GM20431 (cell line): ENCODE data around the gene PAH.

ENCODE experiments used
- in situ Hi-C: fragments of 300-500 bp; cut with MseI, MboI; formaldehyde crosslinking; loops from one replicate; pipeline ENCODE4 v1.15.0; 2020; ENCODE audit warnings: low sequenced_read_pairs; ENCODE audit not compliant: unreplicated experiment

PAH gene

GRCh38 chr12:102917026-102917787, at the start of gene PAH:
PAH (minus strand) TSS chr12:102917244; CDS start chr12:102917130, 114 bp downstream.
- in situ Hi-C loops = no loop called here

DNA sequence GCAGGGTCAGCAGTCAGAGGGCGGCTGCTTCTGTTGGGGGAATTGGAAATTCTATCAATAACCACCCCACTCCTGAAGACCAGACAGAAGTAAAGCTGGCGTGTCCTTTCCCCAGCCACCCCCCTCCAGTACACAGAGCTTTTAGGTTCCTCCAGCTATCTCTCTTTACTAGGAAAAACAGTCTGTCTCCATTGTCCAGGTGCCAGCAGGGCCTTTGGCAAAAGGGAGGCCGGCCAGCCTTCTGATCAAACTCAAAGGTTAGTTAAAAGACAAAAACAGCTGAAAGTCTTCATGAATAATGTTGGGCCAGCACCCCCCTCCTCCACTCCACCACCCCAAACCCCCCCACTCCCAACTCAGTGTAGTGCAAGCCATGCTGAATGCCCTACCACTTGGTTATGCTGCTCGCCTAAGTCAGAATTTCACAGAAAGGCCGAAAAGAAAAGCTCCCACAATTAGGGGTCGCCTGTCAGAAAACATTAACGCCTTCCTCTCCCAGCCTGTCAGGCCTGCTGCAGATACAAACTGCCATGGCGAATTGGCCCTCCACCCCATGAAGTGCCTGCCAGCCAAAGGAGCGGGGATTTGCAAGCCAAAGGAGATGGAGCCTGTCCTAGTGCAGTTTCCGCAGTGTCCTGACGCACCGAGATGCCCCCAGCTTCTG, 49.3 kb upstream of the PAH start:
- in situ Hi-C loops = no loop called here

- in situ Hi-C loops = no loop called here
Measured at GRCh38 chr12:102965281-102966155, 48.5 kb upstream of the PAH start.

GRCh38 chr12:102964872-102965271, 47.8 kb upstream of the PAH start:
- in situ Hi-C loops = no loop called here

DNA sequence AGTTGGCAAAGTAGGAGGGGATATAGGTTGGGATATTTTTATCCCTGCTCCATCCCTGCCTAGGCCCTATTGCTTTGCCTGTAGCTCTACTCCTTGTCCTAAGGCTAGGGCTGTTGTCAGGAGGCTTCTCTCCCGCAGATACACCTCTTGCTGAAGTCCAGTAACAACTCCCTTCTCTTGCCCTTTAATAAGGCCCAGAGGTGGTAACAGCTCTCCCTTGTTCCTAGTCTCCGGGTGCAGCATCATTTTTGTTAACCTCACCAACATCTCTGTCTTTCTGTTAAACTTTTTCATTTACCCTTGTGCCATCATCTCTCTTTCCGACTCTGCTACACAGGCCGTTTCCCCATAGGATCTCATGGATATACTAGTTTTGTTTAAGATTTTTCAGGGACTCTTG, 46.8 kb upstream of the PAH start:
- in situ Hi-C loops = no loop called here

- in situ Hi-C loops = no loop called here
Measured at GRCh38 chr12:102962986-102963385, 45.9 kb upstream of the PAH start.

DNA sequence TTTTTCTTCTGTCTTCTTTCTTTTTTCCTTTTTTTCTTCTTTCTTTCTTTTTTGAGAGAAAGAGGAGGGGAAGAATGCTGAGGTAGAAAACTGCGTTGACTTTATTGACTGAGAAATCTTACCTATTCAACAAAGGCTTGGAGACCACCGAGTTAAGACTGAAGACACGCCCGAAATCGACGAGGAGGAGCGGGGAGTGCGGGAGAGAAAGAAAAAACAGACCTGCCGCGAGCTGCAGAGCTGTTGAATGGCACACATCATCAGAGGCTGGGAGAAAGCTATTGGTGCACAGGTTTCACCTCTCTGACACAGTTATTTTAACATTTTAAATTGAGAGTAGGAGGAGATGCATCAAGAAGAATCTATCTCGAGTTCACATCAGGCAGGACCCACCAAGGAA, 45.5 kb upstream of the PAH start:
- in situ Hi-C loops = no loop called here

DNA sequence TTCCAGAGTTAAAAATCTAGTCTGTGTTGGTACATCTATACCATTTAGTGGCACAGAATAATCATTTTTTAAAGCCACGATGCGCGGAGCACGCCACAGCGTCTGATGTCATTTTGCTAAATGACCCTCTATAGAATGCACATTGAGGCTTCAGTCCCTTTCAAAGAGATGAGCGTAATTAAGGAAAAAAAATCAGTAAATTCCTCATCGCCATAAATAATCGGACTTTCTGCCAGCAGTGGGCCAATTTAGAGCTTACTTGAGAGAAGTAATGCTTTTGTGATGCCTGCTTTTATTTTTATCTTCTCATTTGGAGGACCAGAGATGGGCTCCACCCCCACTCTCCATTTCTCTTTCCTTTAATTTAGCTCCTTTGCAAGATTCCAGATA, 44.4 kb upstream of the PAH start:
- in situ Hi-C loops = no loop called here

GRCh38 chr12:102960766-102961465, 43.9 kb upstream of the PAH start:
- in situ Hi-C loops = no loop called here

DNA sequence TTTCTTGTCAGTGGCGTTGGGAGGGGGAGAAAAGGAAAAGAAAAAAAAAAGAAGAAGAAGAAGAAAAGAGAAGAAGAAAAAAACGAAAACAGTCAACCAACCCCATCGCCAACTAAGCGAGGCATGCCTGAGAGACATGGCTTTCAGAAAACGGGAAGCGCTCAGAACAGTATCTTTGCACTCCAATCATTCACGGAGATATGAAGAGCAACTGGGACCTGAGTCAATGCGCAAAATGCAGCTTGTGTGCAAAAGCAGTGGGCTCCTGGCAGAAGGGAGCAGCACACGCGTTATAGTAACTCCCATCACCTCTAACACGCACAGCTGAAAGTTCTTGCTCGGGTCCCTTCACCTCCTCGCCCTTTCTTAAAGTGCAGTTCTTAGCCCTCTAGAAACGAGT, 42.3 kb upstream of the PAH start:
- in situ Hi-C loops = no loop called here

- in situ Hi-C loops = no loop called here
Measured at GRCh38 chr12:102958830-102959176, 41.8 kb upstream of the PAH start.

GRCh38 chr12:102958073-102958829, 41.2 kb upstream of the PAH start:
- in situ Hi-C loops = no loop called here

- in situ Hi-C loops = no loop called here
Measured at GRCh38 chr12:102957339-102958050, 40.5 kb upstream of the PAH start, which contains the start of gene ASCL1. ASCL1 (plus strand) TSS chr12:102957674; CDS start chr12:102958245, 571 bp downstream.

GRCh38 chr12:102956738-102957327, 39.8 kb upstream of the PAH start:
- in situ Hi-C loops = no loop called here

DNA sequence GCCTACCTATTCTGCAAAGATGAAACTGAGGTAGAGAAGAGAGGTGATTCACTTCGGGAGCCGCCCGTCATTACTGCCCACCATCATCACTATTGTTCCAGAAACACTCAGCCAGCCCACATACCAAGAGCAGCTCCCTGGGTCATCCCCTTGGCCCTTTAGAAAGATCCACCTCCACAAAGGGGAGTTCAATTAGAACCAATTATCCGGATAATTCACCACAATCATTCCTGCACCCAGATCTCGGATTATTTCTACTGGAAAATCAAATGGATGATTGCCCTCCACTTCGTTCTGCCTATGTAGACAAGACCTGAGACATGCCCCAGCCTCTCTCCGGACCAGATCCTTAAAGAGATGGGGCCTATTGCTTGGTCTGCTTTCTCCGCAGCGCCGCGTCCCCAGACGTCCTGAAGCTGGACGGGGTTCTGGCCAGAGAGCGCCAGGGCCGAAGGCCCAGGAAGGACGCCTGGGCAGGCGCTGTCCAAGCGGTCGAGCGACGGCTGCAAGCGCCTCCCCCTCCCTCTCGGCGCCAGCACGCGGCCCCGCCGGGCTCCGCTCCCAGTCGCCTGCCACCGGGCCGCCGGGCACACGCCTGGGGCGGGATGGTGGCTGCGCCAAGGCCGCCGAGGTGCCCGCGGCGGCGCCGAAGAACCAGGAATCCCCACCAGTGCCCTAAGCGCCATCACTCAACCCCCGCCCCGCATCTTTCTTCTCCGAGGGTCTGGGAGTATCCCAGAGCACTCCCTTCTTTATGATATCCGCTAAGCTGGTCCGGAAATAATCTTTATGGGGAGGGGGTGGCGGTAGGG, 39.1 kb upstream of the PAH start:
- in situ Hi-C loops = no loop called here

- in situ Hi-C loops = no loop called here
Measured at GRCh38 chr12:102954134-102954533, 37.1 kb upstream of the PAH start.

DNA sequence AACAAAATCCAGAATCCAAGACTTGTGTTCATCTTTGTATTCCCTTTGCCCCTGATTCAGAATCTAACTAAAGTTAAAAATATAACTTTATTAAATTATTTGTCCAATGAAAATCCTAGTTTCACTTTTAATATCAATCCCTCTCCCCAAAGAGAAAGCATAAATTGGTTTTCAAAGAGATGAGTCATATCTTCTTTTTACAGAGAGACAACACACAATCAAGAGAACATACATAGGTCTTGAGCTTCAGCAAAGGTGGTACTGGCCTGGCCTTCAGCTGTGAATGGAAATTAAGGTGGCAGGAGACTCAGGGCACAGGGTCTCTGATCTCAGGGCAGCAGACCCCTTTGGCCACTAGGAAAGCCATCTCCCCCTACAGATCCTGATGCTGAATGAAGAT, 36.2 kb upstream of the PAH start:
- in situ Hi-C loops = no loop called here

DNA sequence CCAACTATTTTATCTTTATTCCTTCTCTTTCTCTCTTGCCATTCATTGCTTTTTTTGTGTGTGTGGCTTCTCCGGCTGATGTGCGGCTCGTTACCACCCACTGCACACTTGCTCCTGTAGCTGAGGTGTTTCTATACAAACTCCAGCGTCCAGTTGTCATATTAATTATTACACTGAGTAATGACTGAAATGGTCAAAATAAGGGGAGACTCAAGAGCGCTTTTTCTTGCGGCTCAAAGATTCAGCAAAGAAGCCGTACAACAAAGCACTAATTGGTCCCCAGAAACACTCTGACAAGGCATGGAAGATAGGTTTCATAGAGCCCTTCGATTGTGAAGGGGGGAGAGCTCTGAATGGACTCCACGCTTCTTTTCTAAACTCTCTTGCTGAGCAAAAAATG, 34.8 kb upstream of the PAH start:
- in situ Hi-C loops = no loop called here
